ENCODE data around the gene MKNK2.
"Not testable (repeated sequence)": the region's sequence is repeated elsewhere in the genome, so short reads cannot be mapped to it uniquely, and the experiment has no call there.

MKNK2 gene

DNA sequence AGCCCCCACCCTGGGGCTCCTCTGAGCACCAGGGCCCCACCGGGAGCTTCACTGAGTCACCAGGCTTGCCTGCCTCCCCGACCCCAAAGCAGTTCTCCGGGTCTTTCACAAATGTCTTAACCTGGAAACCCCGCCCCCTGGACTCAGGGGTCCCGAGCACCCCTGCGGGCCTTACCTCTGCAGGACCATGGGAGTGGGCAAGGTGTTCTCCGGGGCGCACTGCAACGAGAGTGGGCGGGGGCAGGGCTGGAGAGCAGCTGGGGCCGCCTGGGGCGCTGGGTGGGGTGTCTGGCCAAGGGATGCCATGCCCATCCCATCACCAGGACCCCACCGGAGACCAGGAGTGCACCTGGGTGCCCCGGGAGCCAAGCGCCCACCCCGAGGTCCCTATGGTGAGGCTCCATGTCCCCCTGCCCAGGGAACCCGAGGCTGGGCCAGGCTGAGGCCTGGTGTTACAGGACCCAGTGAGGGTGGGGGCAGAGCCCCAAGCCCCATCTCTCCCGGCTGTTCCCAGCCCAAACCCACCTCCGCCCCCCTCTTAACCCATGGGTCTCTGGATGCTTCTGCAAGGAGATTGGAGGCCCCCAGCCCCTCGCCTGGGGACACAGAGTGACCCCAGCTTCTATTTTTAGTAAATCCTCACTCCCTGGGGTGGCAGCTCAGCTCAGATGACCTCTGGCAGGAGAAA lies 10.9 kb downstream of the MKNK2 start:
- no peak overlapping the region for H3K9ac ChIP-seq (ENCODE audit: low read length)
- no peaks in the 10 kb centered on the region for H3K27me3 ChIP-seq (ENCODE audit: control insufficient read depth, insufficient read depth, low read length)
- peaks cover 13% of the 10 kb centered on the region for H3K9me3 ChIP-seq (ENCODE audit: control insufficient read depth, insufficient read depth, low read depth, low read length)
- no peak overlapping the region for H3K27ac ChIP-seq (ENCODE audit: low read depth, low read length)
- no peak overlapping the region for H3K4me3 ChIP-seq (ENCODE audit: low read depth, low read length)
- H3K4me1 ChIP-seq (ENCODE audit: control insufficient read depth, insufficient read depth, low read length): peaks cover 16% of the 10 kb centered on the region
- peaks cover 43% of the 10 kb centered on the region for H3K36me3 ChIP-seq (ENCODE audit: control insufficient read depth, insufficient read depth, low read length)

DNA sequence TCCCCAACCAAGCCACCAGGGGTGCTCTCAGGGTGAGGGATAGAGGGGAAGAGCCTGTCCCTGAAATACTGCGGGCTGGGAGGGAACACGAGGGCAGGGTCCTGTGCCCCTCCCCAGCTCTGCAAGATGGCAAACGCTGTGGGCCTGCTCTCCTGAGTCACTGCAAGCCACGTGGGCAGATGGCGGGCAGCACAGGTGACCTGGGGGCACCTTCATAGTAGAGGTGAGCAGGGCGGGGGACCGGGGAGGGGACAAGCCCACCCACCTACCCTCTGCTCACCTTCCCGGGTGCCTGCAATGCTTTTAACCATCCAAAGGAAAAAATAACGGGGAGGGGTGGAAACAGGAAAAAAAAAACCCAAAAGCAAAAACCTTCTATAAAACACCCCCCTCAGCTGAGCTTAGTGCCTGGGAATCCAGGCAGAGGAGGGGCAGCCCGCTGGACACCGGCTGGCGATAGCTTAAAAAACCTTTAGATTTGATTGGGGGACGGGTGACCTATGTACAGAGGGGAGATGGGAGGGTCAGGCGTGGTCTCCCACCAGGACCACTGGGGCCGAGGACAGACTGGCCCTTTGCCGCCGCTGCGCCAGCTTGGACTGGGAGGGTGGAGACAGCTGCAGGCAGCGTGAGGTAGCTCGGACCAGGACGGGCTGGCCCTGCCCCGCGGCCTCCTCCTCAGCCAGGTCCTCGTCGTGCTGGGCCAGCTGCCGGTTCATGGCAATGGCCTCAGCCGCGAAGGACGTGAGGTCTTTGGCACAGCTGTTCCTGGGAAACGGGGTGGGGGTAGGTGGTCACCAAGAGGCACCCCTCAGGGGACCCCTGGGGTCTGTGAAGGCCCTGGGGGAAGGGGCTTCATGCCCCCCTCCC lies 11.7 kb downstream of the MKNK2 start:
- Histone ChIP-seq H3K36me3 (ENCODE audit: control insufficient read depth, insufficient read depth, low read length) (peaks cover 36% of the 10 kb centered on the region), H3K4me3 (ENCODE audit: low read depth, low read length) (no peak overlapping the region), H3K27me3 (ENCODE audit: control insufficient read depth, insufficient read depth, low read length) (no peaks in the 10 kb centered on the region), H3K9ac (ENCODE audit: low read length) (no peak overlapping the region), H3K9me3 (ENCODE audit: control insufficient read depth, insufficient read depth, low read depth, low read length) (peaks cover 13% of the 10 kb centered on the region), H3K4me1 (ENCODE audit: control insufficient read depth, insufficient read depth, low read length) (peaks cover 16% of the 10 kb centered on the region), H3K27ac (ENCODE audit: low read depth, low read length) (no peak overlapping the region)

DNA sequence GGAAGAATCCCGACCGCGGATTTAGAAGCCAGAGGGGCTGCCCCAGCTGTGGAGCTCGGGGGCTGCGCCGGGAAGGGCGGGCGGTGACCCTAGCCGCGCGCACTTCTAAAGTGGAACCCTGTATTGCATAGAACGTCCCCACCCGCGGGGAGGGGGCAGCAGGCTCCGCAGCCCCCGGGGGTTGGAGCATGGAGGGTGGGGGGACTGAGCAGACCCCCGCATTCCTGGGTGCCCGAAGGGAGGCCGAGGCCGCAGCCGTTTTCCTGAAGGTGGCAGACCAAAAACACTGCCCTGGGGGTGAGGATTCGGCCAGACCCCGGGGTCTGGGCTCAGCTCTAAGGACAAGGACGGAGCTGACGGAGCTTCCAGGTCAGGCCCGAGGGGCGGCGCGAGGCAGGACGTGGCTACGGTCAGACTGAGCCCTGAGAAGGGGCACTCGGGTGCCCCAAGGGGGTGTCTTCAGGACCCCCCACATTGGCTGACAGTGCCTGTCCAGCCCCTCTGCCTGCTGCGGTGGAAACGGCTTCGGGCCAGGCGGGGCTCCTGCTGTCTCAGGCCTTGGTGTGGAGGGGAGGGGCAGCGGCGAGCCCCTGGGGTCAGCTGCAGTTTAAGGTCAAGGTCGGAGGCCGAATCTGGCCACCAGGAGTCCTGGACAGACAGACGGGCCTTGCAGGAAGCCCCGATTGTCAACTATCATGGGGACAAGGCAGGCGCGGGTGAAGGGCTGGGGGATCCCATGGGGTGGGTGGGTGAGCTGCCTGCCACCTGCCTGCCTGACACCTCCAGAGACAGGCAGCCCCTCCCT lies 12.6 kb downstream of the MKNK2 start:
- no peaks in the 10 kb centered on the region for H3K27me3 ChIP-seq (ENCODE audit: control insufficient read depth, insufficient read depth, low read length)
- peaks cover 13% of the 10 kb centered on the region for H3K9me3 ChIP-seq (ENCODE audit: control insufficient read depth, insufficient read depth, low read depth, low read length)
- H3K27ac ChIP-seq (ENCODE audit: low read depth, low read length): no peak overlapping the region
- H3K4me3 ChIP-seq (ENCODE audit: low read depth, low read length): no peak overlapping the region
- peaks cover 35% of the 10 kb centered on the region for H3K36me3 ChIP-seq (ENCODE audit: control insufficient read depth, insufficient read depth, low read length)
- peaks cover 16% of the 10 kb centered on the region for H3K4me1 ChIP-seq (ENCODE audit: control insufficient read depth, insufficient read depth, low read length)
- H3K9ac ChIP-seq (ENCODE audit: low read length): no peak overlapping the region

DNA sequence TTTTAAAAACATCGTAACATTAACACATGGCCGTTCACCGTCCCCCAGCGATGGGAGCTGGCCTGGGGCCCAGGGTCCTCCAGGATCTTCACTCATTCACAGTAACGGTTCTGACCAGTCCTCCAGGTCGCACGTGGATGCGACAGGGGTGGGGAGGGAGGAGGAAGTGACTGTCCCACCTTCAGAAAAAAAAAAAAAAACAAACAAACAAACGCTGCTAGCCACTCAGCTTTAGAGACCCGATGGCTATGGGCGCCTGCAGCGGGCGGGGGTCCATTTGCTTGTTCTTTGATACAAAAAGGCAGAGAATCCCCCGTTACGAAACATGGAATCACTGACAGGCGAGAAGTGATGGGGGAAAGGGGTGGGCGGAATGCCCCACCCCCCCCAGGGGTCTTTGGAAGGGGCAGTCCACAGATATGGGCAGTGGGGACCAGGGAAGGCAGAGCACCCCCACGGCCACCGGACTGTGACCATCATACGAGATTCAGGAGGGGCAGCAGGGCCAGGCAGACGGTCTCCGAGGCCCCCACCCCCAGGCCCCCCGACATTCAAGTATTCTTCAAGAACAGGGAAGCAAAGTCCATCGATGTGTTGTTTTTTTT lies 13.3 kb downstream of the MKNK2 start:
- Histone ChIP-seq H3K36me3 (ENCODE audit: control insufficient read depth, insufficient read depth, low read length) (peaks cover 27% of the 10 kb centered on the region), H3K4me3 (ENCODE audit: low read depth, low read length) (no peak overlapping the region), H3K9ac (ENCODE audit: low read length) (no peak overlapping the region), H3K4me1 (ENCODE audit: control insufficient read depth, insufficient read depth, low read length) (peaks cover 12% of the 10 kb centered on the region), H3K9me3 (ENCODE audit: control insufficient read depth, insufficient read depth, low read depth, low read length) (peaks cover 13% of the 10 kb centered on the region), H3K27me3 (ENCODE audit: control insufficient read depth, insufficient read depth, low read length) (no peaks in the 10 kb centered on the region), H3K27ac (ENCODE audit: low read depth, low read length) (no peak overlapping the region)

DNA sequence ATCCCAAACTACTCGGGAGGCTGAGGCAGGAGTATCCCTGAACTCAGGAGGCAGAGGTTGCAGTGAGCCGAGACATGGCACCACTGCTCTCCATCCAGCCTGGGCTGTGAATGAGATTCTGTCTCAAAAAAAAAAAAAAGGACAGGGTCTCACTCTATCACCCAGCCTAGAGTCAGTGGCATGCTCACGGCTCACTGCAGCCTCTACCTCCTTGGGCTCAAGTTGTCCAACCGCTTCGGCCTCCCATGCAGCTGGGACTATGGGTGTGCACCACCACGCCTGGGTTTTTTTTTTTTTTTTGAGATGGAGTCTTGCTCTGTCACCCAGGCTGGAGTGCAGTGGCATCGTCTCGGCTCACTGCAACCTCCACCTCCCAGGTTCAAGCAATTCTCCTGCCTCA lies 14.6 kb downstream of the MKNK2 start:
- Histone ChIP-seq H3K9me3 (ENCODE audit: control insufficient read depth, insufficient read depth, low read depth, low read length) (peaks cover 13% of the 10 kb centered on the region), H3K27me3 (ENCODE audit: control insufficient read depth, insufficient read depth, low read length) (no peaks in the 10 kb centered on the region), H3K27ac (ENCODE audit: low read depth, low read length) (no peak overlapping the region), H3K9ac (ENCODE audit: low read length) (no peak overlapping the region), H3K4me1 (ENCODE audit: control insufficient read depth, insufficient read depth, low read length) (peaks cover 6% of the 10 kb centered on the region), H3K36me3 (ENCODE audit: control insufficient read depth, insufficient read depth, low read length) (peaks cover 21% of the 10 kb centered on the region), H3K4me3 (ENCODE audit: low read depth, low read length) (no peak overlapping the region)

DNA sequence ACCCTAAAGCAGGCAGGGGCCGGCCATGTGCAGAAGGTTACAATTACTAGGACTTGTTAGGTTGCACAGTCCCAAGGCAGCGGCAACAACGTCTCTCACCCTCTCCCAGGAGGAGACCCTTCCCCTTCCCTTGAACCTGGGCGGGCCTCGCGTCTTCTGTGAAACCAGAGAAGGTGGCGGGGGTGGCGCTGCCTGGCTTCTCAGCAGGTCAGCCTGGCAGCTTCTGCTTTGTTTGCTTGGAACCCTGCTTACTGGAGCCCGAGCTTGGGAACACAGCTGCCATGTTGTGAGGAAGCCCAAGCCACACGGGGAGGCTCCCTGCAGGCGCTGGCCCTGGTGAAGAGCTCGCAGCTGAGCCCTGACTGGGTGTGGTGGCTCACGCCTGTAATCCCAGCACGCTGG lies 15.5 kb downstream of the MKNK2 start:
- H3K9me3 ChIP-seq (ENCODE audit: control insufficient read depth, insufficient read depth, low read depth, low read length): peaks cover 13% of the 10 kb centered on the region
- H3K4me1 ChIP-seq (ENCODE audit: control insufficient read depth, insufficient read depth, low read length): peaks cover 6% of the 10 kb centered on the region; the same call in 1 of the 2 replicates
- H3K27ac ChIP-seq (ENCODE audit: low read depth, low read length): no peak overlapping the region
- H3K36me3 ChIP-seq (ENCODE audit: control insufficient read depth, insufficient read depth, low read length): peaks cover 13% of the 10 kb centered on the region
- H3K9ac ChIP-seq (ENCODE audit: low read length): no peak overlapping the region
- H3K27me3 ChIP-seq (ENCODE audit: control insufficient read depth, insufficient read depth, low read length): no peaks in the 10 kb centered on the region
- H3K4me3 ChIP-seq (ENCODE audit: low read depth, low read length): no peak overlapping the region

DNA sequence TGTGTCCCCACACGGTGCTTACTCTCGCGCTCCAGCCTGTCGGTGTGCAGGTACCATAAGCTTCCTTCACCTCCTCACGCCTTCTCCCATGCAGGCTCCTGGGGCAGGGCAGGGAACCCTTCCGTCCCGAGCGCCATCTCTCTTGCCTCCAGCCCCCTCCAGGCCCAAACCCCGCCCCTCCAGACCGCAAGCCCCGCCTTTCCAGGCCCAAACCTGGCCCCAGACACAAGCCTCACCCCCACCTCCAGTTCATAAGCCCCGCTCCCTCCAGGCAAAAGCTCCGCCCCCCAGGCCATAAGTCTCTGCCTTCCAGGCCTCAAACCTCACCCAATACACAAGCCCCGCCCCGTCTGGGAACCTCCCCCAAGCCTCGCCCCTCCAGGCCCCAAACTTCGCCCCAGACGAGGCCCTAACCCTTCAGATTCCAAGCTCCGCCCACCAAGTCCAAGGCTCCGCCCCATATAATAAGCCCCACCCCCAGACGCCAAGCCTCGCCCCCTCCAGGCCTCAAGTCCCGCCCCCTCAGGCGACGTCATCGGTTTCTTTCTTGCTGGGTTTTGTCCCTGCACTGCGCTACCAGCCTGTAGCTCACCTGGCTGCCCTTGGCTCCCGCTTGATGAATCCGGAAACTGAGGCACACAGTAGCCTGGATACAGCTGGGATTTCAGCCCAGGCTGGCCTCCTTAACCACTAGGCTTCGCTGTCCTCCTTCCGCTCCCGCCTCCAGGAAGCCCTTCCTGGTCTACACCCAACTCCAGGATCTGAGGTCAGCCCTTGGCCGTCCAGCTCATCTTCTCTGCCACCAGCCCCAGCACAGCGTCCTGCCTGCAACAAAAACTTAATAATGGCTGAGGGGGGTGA lies 16.1 kb downstream of the MKNK2 start:
- H3K4me3 ChIP-seq (ENCODE audit: low read depth, low read length): peak overlapping the region; percentile 46
- H3K4me1 ChIP-seq (ENCODE audit: control insufficient read depth, insufficient read depth, low read length): peaks cover 6% of the 10 kb centered on the region; the same call in 1 of the 2 replicates
- peak overlapping the region; percentile 45 for H3K9ac ChIP-seq (ENCODE audit: low read length)
- no peak overlapping the region for H3K27ac ChIP-seq (ENCODE audit: low read depth, low read length)
- no peaks in the 10 kb centered on the region for H3K27me3 ChIP-seq (ENCODE audit: control insufficient read depth, insufficient read depth, low read length)
- peaks cover 13% of the 10 kb centered on the region for H3K9me3 ChIP-seq (ENCODE audit: control insufficient read depth, insufficient read depth, low read depth, low read length)
- H3K36me3 ChIP-seq (ENCODE audit: control insufficient read depth, insufficient read depth, low read length): peaks cover 6% of the 10 kb centered on the region; the same call in 1 of the 2 replicates

DNA sequence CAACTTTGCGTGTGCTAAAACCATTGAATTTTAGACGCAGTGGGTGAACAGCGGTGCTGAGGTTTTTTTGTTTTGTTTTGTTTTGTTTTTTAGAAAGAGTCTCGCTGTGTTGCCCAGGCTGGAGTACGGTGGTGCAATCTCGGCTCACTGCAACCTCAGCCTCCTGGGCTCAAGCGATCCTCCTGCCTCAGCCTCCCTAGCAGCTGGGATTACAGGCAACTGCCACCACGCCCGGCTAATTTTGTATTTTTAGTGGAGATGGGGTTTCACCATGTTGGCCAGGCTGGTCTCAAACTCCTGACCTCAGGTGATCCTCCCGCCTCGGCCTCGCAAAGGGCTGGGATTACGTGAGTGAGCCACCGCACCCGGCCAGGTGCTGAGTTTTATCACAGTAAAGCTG lies 16.8 kb downstream of the MKNK2 start:
- peak overlapping the region; percentile 45 for H3K9ac ChIP-seq (ENCODE audit: low read length)

DNA sequence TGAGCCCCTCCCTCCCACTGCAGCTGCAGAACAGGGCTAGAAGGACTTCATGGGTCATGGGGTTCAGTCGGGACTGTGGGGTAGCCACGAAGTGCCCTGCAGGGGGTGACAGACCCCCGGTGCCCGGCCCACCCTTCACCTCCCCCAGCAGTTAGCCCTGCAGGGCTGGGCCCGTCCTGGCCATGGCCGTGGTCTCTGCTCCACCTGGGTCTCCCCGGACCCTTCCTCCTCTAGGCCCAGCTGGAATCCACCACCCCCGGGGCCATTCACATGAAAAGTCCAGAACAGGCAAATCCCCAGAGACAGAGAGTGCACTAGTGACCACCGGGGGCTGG lies 17.3 kb downstream of the MKNK2 start:
- Histone ChIP-seq H3K27me3 (ENCODE audit: control insufficient read depth, insufficient read depth, low read length) (no peaks in the 10 kb centered on the region), H3K9ac (ENCODE audit: low read length) (no peak overlapping the region), H3K9me3 (ENCODE audit: control insufficient read depth, insufficient read depth, low read depth, low read length) (peaks cover 13% of the 10 kb centered on the region), H3K27ac (ENCODE audit: low read depth, low read length) (no peak overlapping the region), H3K4me3 (ENCODE audit: low read depth, low read length) (no peak overlapping the region), H3K36me3 (ENCODE audit: control insufficient read depth, insufficient read depth, low read length) (peaks cover 3% of the 10 kb centered on the region; the same call in 1 of the 2 replicates), H3K4me1 (ENCODE audit: control insufficient read depth, insufficient read depth, low read length) (peaks cover 6% of the 10 kb centered on the region; the same call in 1 of the 2 replicates)

More for the DNA sequence above, 16.8 kb downstream of the MKNK2 start:
- Histone ChIP-seq H3K4me3 (ENCODE audit: low read depth, low read length) (peak overlapping the region; percentile 46), H3K9me3 (ENCODE audit: control insufficient read depth, insufficient read depth, low read depth, low read length) (peaks cover 13% of the 10 kb centered on the region)
- H3K27ac ChIP-seq (ENCODE audit: low read depth, low read length); H3K27me3 ChIP-seq (ENCODE audit: control insufficient read depth, insufficient read depth, low read length); H3K36me3 ChIP-seq (ENCODE audit: control insufficient read depth, insufficient read depth, low read length); H3K4me1 ChIP-seq (ENCODE audit: control insufficient read depth, insufficient read depth, low read length): not testable (repeated sequence)

All from HUES6 (cell line).